ENCODE measurements around the gene MOCS2. TPM values are rescaled to one million over a fixed set of nuclear protein-coding genes. Genes with fewer than 3 reads are reported as not detected.

The MOCS2 gene
- polyA plus RNA-seq, 3 donors = 4.4 to 20.5 (median 18.4) TPM

DNA sequence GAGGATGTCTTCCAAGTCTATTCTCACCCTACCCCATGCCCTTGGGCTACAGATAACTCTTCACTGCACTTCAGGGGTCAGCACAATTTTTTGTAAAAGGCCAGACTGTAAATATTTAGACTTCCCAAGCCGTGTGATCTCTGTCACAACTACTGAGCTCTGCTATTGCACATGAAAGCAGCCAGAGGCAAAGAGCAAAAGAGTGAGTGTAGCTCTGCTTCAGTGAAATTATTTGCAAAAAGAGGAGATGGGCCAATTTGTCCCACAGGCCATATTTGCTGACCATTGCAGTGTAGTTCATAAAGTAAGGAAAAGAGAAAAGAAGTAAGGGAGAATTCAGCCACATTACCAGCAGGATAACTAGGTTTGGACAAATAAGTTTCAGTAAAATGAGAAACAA, 7.0 kb upstream of the MOCS2 start:
- DNase-seq = no peak
- intact Hi-C loops (cut with micrococcal nuclease) = no loop called here
- H3K27me3 Mint-ChIP-seq (ENCODE audit: low read depth in 3 of 3) = peaks cover 3 to 5% (median 4%) of the 10 kb centered on the region in 3 donors
- H3K4me1 Mint-ChIP-seq = no peaks in the 10 kb centered on the region
- Histone ChIP-seq H3K79me2 (ENCODE audit: insufficient read depth, low read length) (no peaks in the 10 kb centered on the region), H3K27me3 (ENCODE audit: control insufficient read depth in 2 of 2, insufficient read depth in 2 of 2, low read length in 2 of 2) (no peaks in the 10 kb centered on the region), H3K4me1 (ENCODE audit: control insufficient read depth in 1 of 2, insufficient read depth in 2 of 2, low read length in 2 of 2) (no peaks in the 10 kb centered on the region), H3K27ac (ENCODE audit: low read depth in 1 of 2, low read length in 2 of 2) (no peak overlapping the region), H2AFZ (ENCODE audit: insufficient read depth, low read depth, low read length, poor library complexity, severe bottlenecking) (no peak overlapping the region), H3K4me2 (replicated peaks; ENCODE audit: extremely low read depth, low read length, poor library complexity, severe bottlenecking) (no peak overlapping the region), H3K9me3 (replicated peaks in 1 of 2; ENCODE audit: control insufficient read depth in 1 of 2, insufficient read depth in 1 of 2, low read length in 2 of 2) (no peaks in the 10 kb centered on the region), H4K20me1 (ENCODE audit: insufficient read depth, low read length) (no peaks in the 10 kb centered on the region), H3K9ac (ENCODE audit: insufficient read depth, low read length, poor library complexity, severe bottlenecking) (no peak overlapping the region), H3K36me3 (replicated peaks in 1 of 2; ENCODE audit: control insufficient read depth in 1 of 2, insufficient read depth in 2 of 2, low read length in 2 of 2) (no peaks in the 10 kb centered on the region), H3K4me3 (replicated peaks in 1 of 3; ENCODE audit: low read depth in 2 of 3, low read length in 3 of 3) (no peak overlapping the region)
- peaks cover 0 to 7% (median 3%) of the 10 kb centered on the region in 7 donors for H3K9me3 Mint-ChIP-seq
- peak overlapping the region in 1 of 7 donors; percentile 78 for H3K27ac Mint-ChIP-seq
- 86% methylated on average over 1 of the region's 1 CpG for WGBS (ENCODE audit: insufficient coverage)
- H3K36me3 Mint-ChIP-seq = no peaks in the 10 kb centered on the region
- H3K4me3 Mint-ChIP-seq = no peak overlapping the region
- TF ChIP-seq, protein P1, sequence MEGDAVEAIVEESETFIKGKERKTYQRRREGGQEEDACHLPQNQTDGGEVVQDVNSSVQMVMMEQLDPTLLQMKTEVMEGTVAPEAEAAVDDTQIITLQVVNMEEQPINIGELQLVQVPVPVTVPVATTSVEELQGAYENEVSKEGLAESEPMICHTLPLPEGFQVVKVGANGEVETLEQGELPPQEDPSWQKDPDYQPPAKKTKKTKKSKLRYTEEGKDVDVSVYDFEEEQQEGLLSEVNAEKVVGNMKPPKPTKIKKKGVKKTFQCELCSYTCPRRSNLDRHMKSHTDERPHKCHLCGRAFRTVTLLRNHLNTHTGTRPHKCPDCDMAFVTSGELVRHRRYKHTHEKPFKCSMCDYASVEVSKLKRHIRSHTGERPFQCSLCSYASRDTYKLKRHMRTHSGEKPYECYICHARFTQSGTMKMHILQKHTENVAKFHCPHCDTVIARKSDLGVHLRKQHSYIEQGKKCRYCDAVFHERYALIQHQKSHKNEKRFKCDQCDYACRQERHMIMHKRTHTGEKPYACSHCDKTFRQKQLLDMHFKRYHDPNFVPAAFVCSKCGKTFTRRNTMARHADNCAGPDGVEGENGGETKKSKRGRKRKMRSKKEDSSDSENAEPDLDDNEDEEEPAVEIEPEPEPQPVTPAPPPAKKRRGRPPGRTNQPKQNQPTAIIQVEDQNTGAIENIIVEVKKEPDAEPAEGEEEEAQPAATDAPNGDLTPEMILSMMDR (IDR thresholded peaks at IDR 0.05) = no peak

DNA sequence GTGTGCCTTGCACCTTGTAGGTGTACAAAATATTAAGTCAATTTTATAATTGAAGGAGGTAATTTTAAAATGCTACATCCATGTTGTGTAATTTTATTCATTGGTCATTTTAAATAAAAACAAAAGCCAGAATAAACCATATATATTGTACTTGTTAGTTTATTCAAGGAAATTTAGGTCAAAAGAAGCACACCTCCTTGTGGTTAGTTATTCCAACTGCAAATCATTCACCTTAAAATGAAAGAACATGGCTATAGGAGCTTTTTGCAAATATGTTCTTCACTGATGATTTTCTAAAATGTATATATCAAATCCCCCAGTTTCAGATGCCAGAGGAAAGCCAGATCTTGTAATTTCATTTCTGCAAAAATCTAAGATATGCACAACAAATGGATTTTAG, 5.4 kb upstream of the MOCS2 start:
- Histone ChIP-seq H3K4me3 (replicated peaks in 1 of 3; ENCODE audit: low read depth in 2 of 3, low read length in 3 of 3) (no peak overlapping the region), H3K27me3 (ENCODE audit: control insufficient read depth in 2 of 2, insufficient read depth in 2 of 2, low read length in 2 of 2) (no peaks in the 10 kb centered on the region), H3K4me1 (ENCODE audit: control insufficient read depth in 1 of 2, insufficient read depth in 2 of 2, low read length in 2 of 2) (peaks cover 4 to 5% of the 10 kb centered on the region in 2 donors), H3K27ac (ENCODE audit: low read depth in 1 of 2, low read length in 2 of 2) (no peak overlapping the region), H2AFZ (ENCODE audit: insufficient read depth, low read depth, low read length, poor library complexity, severe bottlenecking) (no peak overlapping the region), H3K79me2 (ENCODE audit: insufficient read depth, low read length) (no peaks in the 10 kb centered on the region), H3K36me3 (replicated peaks in 1 of 2; ENCODE audit: control insufficient read depth in 1 of 2, insufficient read depth in 2 of 2, low read length in 2 of 2) (no peaks in the 10 kb centered on the region), H3K9ac (ENCODE audit: insufficient read depth, low read length, poor library complexity, severe bottlenecking) (no peak overlapping the region), H3K9me3 (replicated peaks in 1 of 2; ENCODE audit: control insufficient read depth in 1 of 2, insufficient read depth in 1 of 2, low read length in 2 of 2) (no peaks in the 10 kb centered on the region), H4K20me1 (ENCODE audit: insufficient read depth, low read length) (no peaks in the 10 kb centered on the region), H3K4me2 (replicated peaks; ENCODE audit: extremely low read depth, low read length, poor library complexity, severe bottlenecking) (no peak overlapping the region)
- Mint-ChIP-seq H3K4me1 (peaks cover 7% of the 10 kb centered on the region), H3K9me3 (peaks cover 0 to 10% (median 3%) of the 10 kb centered on the region in 7 donors), H3K27me3 (ENCODE audit: low read depth in 3 of 3) (peaks cover 3 to 6% (median 3%) of the 10 kb centered on the region in 3 donors), H3K27ac (no peak overlapping the region), H3K4me3 (no peak overlapping the region), H3K36me3 (no peaks in the 10 kb centered on the region)
- intact Hi-C loops (cut with micrococcal nuclease) = no loop called here
- TF ChIP-seq, protein P1 (IDR thresholded peaks at IDR 0.05) = no peak
- no peak for DNase-seq
